Mammary epithelial cell (primary cell): ENCODE data around the gene FAM76B.

Experiments used
- EZH2 ChIP-seq: IDR thresholded peaks from 2 replicates; pipeline ENCODE4 v1.6.1; 2012; ENCODE audit warnings: low read length, inconsistent platforms, borderline replicate concordance
- TF ChIP-seq, protein P1 (sequence below), 2 donors: IDR thresholded peaks in 1 of 2; conservative IDR thresholded peaks in 1 of 2; 2 replicates each; pipeline ENCODE4 v1.5.1; 2011 to 2012; ENCODE audit warnings: inconsistent platforms in 2 of 2, low read length in 2 of 2, mild to moderate bottlenecking in 2 of 2, control low read depth in 1 of 2, low read depth in 1 of 2; ENCODE audit not compliant: insufficient read depth in 1 of 2; ENCODE audit errors: extremely low read depth in 1 of 2

DNA sequence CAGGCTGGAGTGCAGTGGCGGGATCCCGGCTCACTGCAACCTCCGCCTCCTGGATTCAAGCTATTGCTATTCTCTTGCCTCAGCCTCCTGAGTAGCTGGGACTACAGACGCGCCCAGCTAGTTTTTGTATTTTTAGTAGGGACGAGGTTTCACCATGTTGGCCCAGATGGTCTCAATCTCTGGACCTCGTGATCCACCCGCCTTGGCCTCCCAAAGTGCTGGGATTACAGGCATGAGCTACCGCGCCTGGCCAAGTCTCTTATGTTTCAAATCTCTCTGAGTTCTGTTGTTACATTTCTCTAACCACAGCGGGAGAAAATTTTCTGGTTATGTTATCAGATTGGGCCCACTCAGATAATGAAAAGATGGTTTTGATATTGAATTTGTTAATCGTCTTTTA is 10.9 kb upstream of the FAM76B start:
- TF ChIP-seq, protein P1, sequence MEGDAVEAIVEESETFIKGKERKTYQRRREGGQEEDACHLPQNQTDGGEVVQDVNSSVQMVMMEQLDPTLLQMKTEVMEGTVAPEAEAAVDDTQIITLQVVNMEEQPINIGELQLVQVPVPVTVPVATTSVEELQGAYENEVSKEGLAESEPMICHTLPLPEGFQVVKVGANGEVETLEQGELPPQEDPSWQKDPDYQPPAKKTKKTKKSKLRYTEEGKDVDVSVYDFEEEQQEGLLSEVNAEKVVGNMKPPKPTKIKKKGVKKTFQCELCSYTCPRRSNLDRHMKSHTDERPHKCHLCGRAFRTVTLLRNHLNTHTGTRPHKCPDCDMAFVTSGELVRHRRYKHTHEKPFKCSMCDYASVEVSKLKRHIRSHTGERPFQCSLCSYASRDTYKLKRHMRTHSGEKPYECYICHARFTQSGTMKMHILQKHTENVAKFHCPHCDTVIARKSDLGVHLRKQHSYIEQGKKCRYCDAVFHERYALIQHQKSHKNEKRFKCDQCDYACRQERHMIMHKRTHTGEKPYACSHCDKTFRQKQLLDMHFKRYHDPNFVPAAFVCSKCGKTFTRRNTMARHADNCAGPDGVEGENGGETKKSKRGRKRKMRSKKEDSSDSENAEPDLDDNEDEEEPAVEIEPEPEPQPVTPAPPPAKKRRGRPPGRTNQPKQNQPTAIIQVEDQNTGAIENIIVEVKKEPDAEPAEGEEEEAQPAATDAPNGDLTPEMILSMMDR (conservative IDR thresholded peaks at IDR 0.05 in 1 of 2, IDR thresholded peaks at IDR 0.05 in 1 of 2; ENCODE audit: extremely low read depth in 1 of 2, insufficient read depth in 1 of 2, low read depth in 1 of 2, low read length in 2 of 2) = no peak
- TF ChIP-seq EZH2 = no peak
